ENCODE data around the gene ATF5. TPM values are rescaled to one million over a fixed set of nuclear protein-coding genes. Genes with fewer than 3 reads are reported as not detected.

The ATF5 gene
- total and polyA plus RNA-seq, 2 experiments from 2014 or later = 23.8 to 34.4 TPM

GRCh38 chr19:49953416-49953815, 24.4 kb downstream of the ATF5 start:
- DNase-seq (ENCODE audit: low spot score) = no peak
- peak overlapping the region; percentile 73 for H3K27ac ChIP-seq

DNA sequence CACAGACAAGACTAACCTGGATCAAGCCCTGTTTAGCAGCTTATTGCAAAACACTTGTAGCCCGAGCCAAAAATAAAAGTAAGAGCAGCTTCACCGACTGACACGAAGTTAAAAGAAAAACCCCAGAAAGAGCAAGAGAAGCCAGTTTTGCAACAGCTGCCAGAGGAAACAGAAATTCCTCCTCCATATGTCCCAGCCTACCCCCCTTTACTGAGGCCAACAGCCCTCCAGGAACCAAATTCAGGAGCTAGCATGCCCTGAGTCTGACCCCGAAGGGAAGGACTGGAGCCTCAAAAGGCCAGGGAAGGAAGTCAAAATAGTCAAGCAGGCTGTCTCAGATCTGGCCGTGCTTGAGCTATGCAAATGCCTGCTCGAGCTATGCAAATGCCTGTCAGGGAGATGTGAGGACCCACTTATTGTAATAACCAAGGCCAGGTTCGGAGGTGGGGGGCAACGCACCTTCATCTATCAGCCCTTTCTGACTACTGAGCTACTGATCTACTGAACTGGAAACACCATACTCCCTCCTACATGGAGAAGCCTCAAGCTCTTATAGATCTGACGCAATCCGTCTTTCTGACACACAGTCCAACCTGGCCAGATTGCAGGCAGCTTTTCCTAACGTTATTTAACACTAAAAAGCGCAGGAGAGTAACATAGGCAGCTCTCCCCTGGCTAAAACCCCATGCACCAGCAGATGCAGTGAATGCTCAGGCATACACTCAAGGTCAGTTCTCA, 25.3 kb downstream of the ATF5 start:
- Histone ChIP-seq H3K4me1 (ENCODE audit: insufficient read depth) (peaks cover 37% of the 10 kb centered on the region), H3K27me3 (no peaks in the 10 kb centered on the region), H2AFZ (no peak overlapping the region), H3K27ac (peak overlapping the region; percentile 73), H3K79me2 (no peaks in the 10 kb centered on the region), H3K36me3 (replicated peaks; ENCODE audit: insufficient read depth, low read depth) (no peaks in the 10 kb centered on the region), H3K9me3 (ENCODE audit: low read depth) (no peaks in the 10 kb centered on the region), H4K20me1 (ENCODE audit: insufficient read depth, poor library complexity, severe bottlenecking) (no peaks in the 10 kb centered on the region), H3K9me2 (replicated peaks; ENCODE audit: insufficient read depth) (no peaks in the 10 kb centered on the region), H3K4me2 (peak overlapping the region; percentile 62), H3K4me3 (no peak overlapping the region)
- no peak for DNase-seq (ENCODE audit: low spot score)
- TF ChIP-seq, protein P1, sequence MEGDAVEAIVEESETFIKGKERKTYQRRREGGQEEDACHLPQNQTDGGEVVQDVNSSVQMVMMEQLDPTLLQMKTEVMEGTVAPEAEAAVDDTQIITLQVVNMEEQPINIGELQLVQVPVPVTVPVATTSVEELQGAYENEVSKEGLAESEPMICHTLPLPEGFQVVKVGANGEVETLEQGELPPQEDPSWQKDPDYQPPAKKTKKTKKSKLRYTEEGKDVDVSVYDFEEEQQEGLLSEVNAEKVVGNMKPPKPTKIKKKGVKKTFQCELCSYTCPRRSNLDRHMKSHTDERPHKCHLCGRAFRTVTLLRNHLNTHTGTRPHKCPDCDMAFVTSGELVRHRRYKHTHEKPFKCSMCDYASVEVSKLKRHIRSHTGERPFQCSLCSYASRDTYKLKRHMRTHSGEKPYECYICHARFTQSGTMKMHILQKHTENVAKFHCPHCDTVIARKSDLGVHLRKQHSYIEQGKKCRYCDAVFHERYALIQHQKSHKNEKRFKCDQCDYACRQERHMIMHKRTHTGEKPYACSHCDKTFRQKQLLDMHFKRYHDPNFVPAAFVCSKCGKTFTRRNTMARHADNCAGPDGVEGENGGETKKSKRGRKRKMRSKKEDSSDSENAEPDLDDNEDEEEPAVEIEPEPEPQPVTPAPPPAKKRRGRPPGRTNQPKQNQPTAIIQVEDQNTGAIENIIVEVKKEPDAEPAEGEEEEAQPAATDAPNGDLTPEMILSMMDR (IDR thresholded peaks at IDR 0.05; ENCODE audit: poor library complexity) = no peak
- TF ChIP-seq EZH2phosphoT487 (IDR thresholded peaks at IDR 0.05; ENCODE audit: low read depth, severe bottlenecking, unreplicated experiment) (no peak), EZH2 (IDR thresholded peaks at IDR 0.05; ENCODE audit: borderline replicate concordance) (no peak)
- WGBS (ENCODE audit: low lambda C conversion rate, missing lambda C conversion rate) = 47% methylated on average over 12 of the region's 12 CpGs

More at GRCh38 chr19:49953416-49953815, 24.4 kb downstream of the ATF5 start:
- Histone ChIP-seq H3K4me1 (ENCODE audit: insufficient read depth) (peaks cover 37% of the 10 kb centered on the region), H3K36me3 (replicated peaks; ENCODE audit: insufficient read depth, low read depth) (no peaks in the 10 kb centered on the region), H3K27me3 (no peaks in the 10 kb centered on the region), H3K4me2 (peak overlapping the region; percentile 62), H3K4me3 (no peak overlapping the region), H4K20me1 (ENCODE audit: insufficient read depth, poor library complexity, severe bottlenecking) (no peaks in the 10 kb centered on the region), H2AFZ (no peak overlapping the region), H3K79me2 (no peaks in the 10 kb centered on the region), H3K9me2 (replicated peaks; ENCODE audit: insufficient read depth) (no peaks in the 10 kb centered on the region), H3K9me3 (ENCODE audit: low read depth) (no peaks in the 10 kb centered on the region)
- TF ChIP-seq EZH2phosphoT487 (IDR thresholded peaks at IDR 0.05; ENCODE audit: low read depth, severe bottlenecking, unreplicated experiment) (no peak), EZH2 (IDR thresholded peaks at IDR 0.05; ENCODE audit: borderline replicate concordance) (no peak)
- TF ChIP-seq, protein P1 (IDR thresholded peaks at IDR 0.05; ENCODE audit: poor library complexity) = no peak
- 80% methylated on average over 7 of the region's 7 CpGs for WGBS (ENCODE audit: low lambda C conversion rate, missing lambda C conversion rate)

DNA sequence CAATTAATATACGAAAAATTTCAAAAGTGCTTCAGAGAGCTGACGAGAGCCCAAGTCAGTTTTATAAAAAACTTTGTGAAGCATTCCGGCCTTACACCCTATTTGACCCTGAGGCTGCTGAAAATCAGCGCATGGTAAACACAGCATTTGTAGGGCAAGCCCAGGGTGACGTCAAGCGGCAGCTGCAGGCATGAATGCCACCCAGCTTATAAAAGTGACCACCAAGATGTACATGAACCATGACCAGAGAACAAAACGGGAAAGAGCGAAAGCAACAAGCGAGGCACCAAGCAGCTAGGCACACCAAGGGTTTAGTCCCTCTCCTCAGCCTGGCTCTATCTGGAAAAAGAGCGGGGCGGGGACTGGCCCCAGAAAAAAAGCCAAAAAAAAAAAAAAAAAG, 25.9 kb downstream of the ATF5 start:
- no peaks in the 10 kb centered on the region for H3K79me2 ChIP-seq
- H2AFZ ChIP-seq = no peak overlapping the region
- TF ChIP-seq EZH2phosphoT487 (IDR thresholded peaks at IDR 0.05; ENCODE audit: low read depth, severe bottlenecking, unreplicated experiment) (no peak), EZH2 (IDR thresholded peaks at IDR 0.05; ENCODE audit: borderline replicate concordance) (no peak)
- TF ChIP-seq, protein P1 (IDR thresholded peaks at IDR 0.05; ENCODE audit: poor library complexity) = no peak
- no peaks in the 10 kb centered on the region for H4K20me1 ChIP-seq (ENCODE audit: insufficient read depth, poor library complexity, severe bottlenecking)
- no peak overlapping the region for H3K4me3 ChIP-seq
- H3K4me2 ChIP-seq = peak overlapping the region; percentile 62
- H3K27me3 ChIP-seq = no peaks in the 10 kb centered on the region
- H3K9me3 ChIP-seq (ENCODE audit: low read depth) = no peaks in the 10 kb centered on the region
- no peak for DNase-seq (ENCODE audit: low spot score)
- peak overlapping the region; percentile 73 for H3K27ac ChIP-seq
- peaks cover 37% of the 10 kb centered on the region for H3K4me1 ChIP-seq (ENCODE audit: insufficient read depth)
- no peaks in the 10 kb centered on the region for H3K9me2 ChIP-seq (replicated peaks; ENCODE audit: insufficient read depth)
- no peaks in the 10 kb centered on the region for H3K36me3 ChIP-seq (replicated peaks; ENCODE audit: insufficient read depth, low read depth)
- WGBS (ENCODE audit: low lambda C conversion rate, missing lambda C conversion rate) = 77% methylated on average over 11 of the region's 11 CpGs
